Neural cell (in vitro differentiated cells): ENCODE data around the gene TAF1C. TPM values are rescaled to one million over a fixed set of nuclear protein-coding genes. Genes with fewer than 3 reads are reported as not detected.

Source experiments
- H2AFZ ChIP-seq: fragments of 200-600, 300-800 bp; sonication (generic), shearing (Covaris generic); 2 replicates; pipeline ENCODE4 v1.6.0; 2014; ENCODE audit warnings: low read depth, mild to moderate bottlenecking, antibody characterized with exemption, low read length, moderate library complexity
- H3F3A ChIP-seq: fragments of 200-600 bp; shearing (Covaris generic); 2 replicates; pipeline ENCODE4 v1.6.1; 2016; ENCODE audit warnings: mild to moderate bottlenecking, moderate library complexity, mixed read lengths, antibody characterized with exemption, low read length; ENCODE audit not compliant: insufficient read depth, poor library complexity, severe bottlenecking
- H3K27ac ChIP-seq: fragments of 200-600, 300-800 bp; sonication (generic), shearing (Covaris generic); 2 replicates; pipeline ENCODE4 v1.5.1; 2014; ENCODE audit warnings: mild to moderate bottlenecking, low read length, moderate library complexity
- H3K27me3 ChIP-seq: fragments of 300-800, 200-600 bp; sonication (generic), shearing (Covaris generic); 2 replicates; pipeline ENCODE4 v1.6.0; 2014; ENCODE audit warnings: mild to moderate bottlenecking, low read depth, low read length, moderate library complexity; ENCODE audit not compliant: insufficient read depth
- H3K36me3 ChIP-seq: fragments of 300-800, 200-600 bp; sonication (generic), shearing (Covaris generic); 2 replicates; pipeline ENCODE4 v1.5.1; 2014; ENCODE audit warnings: mild to moderate bottlenecking, antibody characterized with exemption, low read length, moderate library complexity; ENCODE audit not compliant: insufficient read depth
- H3K4me2 ChIP-seq: fragments of 300-800, 200-600 bp; sonication (generic), shearing (Covaris generic); 2 replicates; pipeline ENCODE4 v1.6.0; 2014; ENCODE audit warnings: mild to moderate bottlenecking, low read length
- H3K4me3 ChIP-seq: fragments of 300-800, 200-600 bp; sonication (generic), shearing (Covaris generic); 2 replicates; pipeline ENCODE4 v1.5.1; 2014; ENCODE audit warnings: mild to moderate bottlenecking, low read length, moderate library complexity
- H3K79me2 ChIP-seq: fragments of 200-600 bp; shearing (Covaris generic); replicated peaks from 2 replicates; pipeline ENCODE4 v1.6.0; 2014; ENCODE audit warnings: mild to moderate bottlenecking, low read length, moderate library complexity; ENCODE audit not compliant: insufficient read depth
- H3K9ac ChIP-seq: fragments of 300-800, 200-600 bp; sonication (generic), shearing (Covaris generic); 2 replicates; pipeline ENCODE4 v1.6.1; 2016; ENCODE audit warnings: mild to moderate bottlenecking, low read length, mixed read lengths
- H3K9me2 ChIP-seq: fragments of 200-600 bp; shearing (Covaris generic); 2 replicates; pipeline ENCODE4 v1.6.1; 2016; ENCODE audit warnings: mild to moderate bottlenecking, low read length, mixed read lengths; ENCODE audit not compliant: insufficient read depth
- H3K9me3 ChIP-seq: fragments of 200-600, 300-800 bp; sonication (generic), shearing (Covaris generic); 2 replicates; pipeline ENCODE4 v1.6.1; 2016; ENCODE audit warnings: mild to moderate bottlenecking, mixed run types, low read length, moderate library complexity, mixed read lengths
- H4K20me1 ChIP-seq: fragments of 200-600 bp; shearing (Covaris generic); 2 replicates; pipeline ENCODE4 v1.6.1; 2016; ENCODE audit warnings: mild to moderate bottlenecking, mixed run types; ENCODE audit not compliant: insufficient read depth
- EP300 ChIP-seq: fragments of 450-650 bp; conservative IDR thresholded peaks from 2 replicates; pipeline ENCODE4 v1.6.1; 2014; ENCODE audit warnings: antibody characterized with exemption, mild to moderate bottlenecking, moderate library complexity; ENCODE audit not compliant: poor library complexity, severe bottlenecking
- EZH2 ChIP-seq: fragments of 200-600, 300-800 bp; shearing (Covaris generic), sonication (generic); IDR thresholded peaks from 2 replicates; pipeline ENCODE4 v1.6.1; 2014; ENCODE audit warnings: antibody characterized with exemption, low read length, borderline replicate concordance, mild to moderate bottlenecking; ENCODE audit not compliant: insufficient read depth, poor library complexity, severe bottlenecking
- MXI1 ChIP-seq: fragments of 450-650 bp; conservative IDR thresholded peaks from 2 replicates; pipeline ENCODE4 v1.6.1; 2014; ENCODE audit warnings: antibody characterized with exemption, mild to moderate bottlenecking; ENCODE audit not compliant: poor library complexity, severe bottlenecking
- POLR2AphosphoS5 ChIP-seq: IDR thresholded peaks from 2 replicates; pipeline ENCODE4 v1.6.1; 2012
- RAD21 ChIP-seq: fragments of 450-650 bp; conservative IDR thresholded peaks from 2 replicates; pipeline ENCODE4 v1.6.1; 2014; ENCODE audit warnings: antibody characterized with exemption, mild to moderate bottlenecking, moderate library complexity
- SMC3 ChIP-seq: fragments of 450-650 bp; conservative IDR thresholded peaks from 2 replicates; pipeline ENCODE4 v1.6.1; 2014; ENCODE audit warnings: antibody characterized with exemption, mild to moderate bottlenecking, moderate library complexity; ENCODE audit not compliant: poor library complexity
- TAF1 ChIP-seq: IDR thresholded peaks from 2 replicates; pipeline ENCODE4 v1.6.1; 2012; ENCODE audit warnings: low read depth
- polyA plus RNA-seq: library from polyadenylated mRNA; depleted of rRNA; stranded (reverse); fragments of >200 nt; gene quantifications from 2 replicates; pipeline ENCODE4 v1.2.3, GENCODE V29; 2014
- TF ChIP-seq, protein P1 (sequence below): IDR thresholded peaks from 2 replicates; pipeline ENCODE4 v1.6.1; 2012; ENCODE audit warnings: borderline replicate concordance
- TF ChIP-seq, protein P2 (sequence below): fragments of 450-650 bp; IDR thresholded peaks from 2 replicates; pipeline ENCODE4 v1.5.1; 2014; ENCODE audit warnings: antibody characterized with exemption, mild to moderate bottlenecking, moderate library complexity; ENCODE audit not compliant: poor library complexity, severe bottlenecking

The TAF1C gene
- polyA plus RNA-seq, 1 donor from 2014 or later = 25.5 TPM

DNA sequence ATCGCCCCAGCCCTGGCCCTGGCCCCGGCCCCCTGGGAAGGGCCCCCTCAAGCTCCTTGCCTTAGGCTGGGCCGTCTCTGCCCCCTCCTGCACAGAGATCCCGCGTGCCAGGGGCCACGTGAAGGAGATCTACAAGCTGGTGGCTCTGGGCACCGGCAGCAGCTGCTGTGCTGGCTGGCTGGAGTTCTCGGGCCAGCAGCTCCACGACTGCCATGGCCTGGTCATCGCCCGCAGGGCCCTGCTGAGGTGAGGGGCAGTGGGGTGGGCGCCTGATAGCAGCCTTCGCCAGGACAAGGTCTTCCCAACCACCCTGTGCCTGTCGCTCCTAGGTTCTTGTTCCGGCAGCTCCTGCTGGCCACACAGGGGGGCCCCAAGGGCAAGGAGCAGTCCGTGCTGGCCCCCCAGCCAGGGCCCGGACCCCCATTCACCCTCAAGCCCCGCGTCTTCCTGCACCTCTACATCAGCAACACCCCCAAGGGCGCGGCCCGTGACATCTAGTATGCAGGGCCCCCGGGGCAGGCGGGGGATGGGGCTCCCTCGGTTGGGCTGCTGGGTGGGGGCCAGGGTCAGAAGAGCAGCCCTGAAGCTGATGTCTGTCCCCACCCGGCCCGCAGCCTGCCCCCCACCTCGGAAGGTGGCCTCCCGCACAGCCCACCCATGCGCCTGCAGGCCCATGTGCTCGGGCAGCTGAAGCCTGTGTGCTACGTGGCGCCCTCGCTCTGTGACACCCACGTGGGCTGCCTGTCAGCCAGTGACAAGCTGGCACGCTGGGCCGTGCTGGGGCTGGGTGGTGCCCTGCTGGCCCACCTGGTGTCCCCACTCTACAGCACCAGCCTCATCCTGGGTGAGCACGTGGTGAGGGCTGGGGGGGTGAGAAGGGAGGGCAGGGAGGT lies 8.6 kb upstream of the TAF1C start:
- H3K9me2 ChIP-seq = no peaks in the 10 kb centered on the region
- no peaks in the 10 kb centered on the region for H3K36me3 ChIP-seq
- no peak overlapping the region for H3K4me3 ChIP-seq
- H3K27ac ChIP-seq = no peak overlapping the region
- H3F3A ChIP-seq = no peaks in the 10 kb centered on the region
- no peaks in the 10 kb centered on the region for H3K9me3 ChIP-seq
- TF ChIP-seq MXI1 = no peak
- no peak for TF ChIP-seq TAF1
- H3K79me2 ChIP-seq = no peaks in the 10 kb centered on the region
- H3K27me3 ChIP-seq = no peaks in the 10 kb centered on the region
- H2AFZ ChIP-seq = no peak overlapping the region
- H3K4me2 ChIP-seq = no peak overlapping the region
- no peak overlapping the region for H3K9ac ChIP-seq
- H4K20me1 ChIP-seq = no peaks in the 10 kb centered on the region

DNA sequence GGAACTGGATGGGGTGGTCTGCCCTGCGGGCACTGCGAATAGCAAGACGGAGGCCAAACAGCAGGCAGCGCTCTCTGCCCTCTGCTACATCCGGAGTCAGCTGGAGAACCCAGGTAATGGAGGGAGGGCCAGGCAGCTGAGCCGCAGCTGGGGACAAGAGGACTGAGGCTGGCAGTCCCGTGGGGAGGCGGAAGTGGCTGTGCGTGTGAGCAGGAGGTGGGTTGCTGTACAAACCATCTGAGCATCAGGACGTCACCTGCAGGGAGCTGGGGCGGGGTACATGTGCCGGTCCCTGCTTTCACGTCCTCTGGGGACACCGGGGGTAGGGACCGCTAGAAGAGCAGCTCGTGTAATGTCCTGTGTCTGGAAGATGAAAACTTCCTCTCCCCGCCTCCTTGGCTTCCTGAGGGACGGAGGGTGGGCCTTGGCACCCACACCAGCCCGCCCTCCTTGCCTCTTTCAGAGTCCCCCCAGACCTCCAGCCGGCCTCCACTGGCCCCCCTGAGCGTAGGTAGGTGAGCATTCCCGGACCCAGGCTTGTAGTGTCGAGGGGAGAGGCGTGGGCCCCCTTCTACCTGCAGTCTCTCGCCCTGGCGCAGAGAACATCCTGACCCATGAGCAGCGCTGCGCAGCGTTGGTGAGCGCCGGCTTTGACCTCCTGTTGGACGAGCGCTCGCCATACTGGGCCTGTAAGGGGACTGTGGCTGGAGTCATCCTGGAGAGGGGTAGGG lies 7.8 kb upstream of the TAF1C start:
- H3K9me3 ChIP-seq = no peaks in the 10 kb centered on the region
- no peak overlapping the region for H3K27ac ChIP-seq
- H3K27me3 ChIP-seq = no peaks in the 10 kb centered on the region
- no peak overlapping the region for H2AFZ ChIP-seq
- H4K20me1 ChIP-seq = no peaks in the 10 kb centered on the region
- no peaks in the 10 kb centered on the region for H3K79me2 ChIP-seq
- H3K9me2 ChIP-seq = no peaks in the 10 kb centered on the region
- H3K9ac ChIP-seq = no peak overlapping the region
- TF ChIP-seq EZH2 (no peak), MXI1 (no peak), RAD21 (no peak), TAF1 (no peak), SMC3 (no peak), POLR2AphosphoS5 (no peak), EP300 (no peak)
- TF ChIP-seq, protein P1, sequence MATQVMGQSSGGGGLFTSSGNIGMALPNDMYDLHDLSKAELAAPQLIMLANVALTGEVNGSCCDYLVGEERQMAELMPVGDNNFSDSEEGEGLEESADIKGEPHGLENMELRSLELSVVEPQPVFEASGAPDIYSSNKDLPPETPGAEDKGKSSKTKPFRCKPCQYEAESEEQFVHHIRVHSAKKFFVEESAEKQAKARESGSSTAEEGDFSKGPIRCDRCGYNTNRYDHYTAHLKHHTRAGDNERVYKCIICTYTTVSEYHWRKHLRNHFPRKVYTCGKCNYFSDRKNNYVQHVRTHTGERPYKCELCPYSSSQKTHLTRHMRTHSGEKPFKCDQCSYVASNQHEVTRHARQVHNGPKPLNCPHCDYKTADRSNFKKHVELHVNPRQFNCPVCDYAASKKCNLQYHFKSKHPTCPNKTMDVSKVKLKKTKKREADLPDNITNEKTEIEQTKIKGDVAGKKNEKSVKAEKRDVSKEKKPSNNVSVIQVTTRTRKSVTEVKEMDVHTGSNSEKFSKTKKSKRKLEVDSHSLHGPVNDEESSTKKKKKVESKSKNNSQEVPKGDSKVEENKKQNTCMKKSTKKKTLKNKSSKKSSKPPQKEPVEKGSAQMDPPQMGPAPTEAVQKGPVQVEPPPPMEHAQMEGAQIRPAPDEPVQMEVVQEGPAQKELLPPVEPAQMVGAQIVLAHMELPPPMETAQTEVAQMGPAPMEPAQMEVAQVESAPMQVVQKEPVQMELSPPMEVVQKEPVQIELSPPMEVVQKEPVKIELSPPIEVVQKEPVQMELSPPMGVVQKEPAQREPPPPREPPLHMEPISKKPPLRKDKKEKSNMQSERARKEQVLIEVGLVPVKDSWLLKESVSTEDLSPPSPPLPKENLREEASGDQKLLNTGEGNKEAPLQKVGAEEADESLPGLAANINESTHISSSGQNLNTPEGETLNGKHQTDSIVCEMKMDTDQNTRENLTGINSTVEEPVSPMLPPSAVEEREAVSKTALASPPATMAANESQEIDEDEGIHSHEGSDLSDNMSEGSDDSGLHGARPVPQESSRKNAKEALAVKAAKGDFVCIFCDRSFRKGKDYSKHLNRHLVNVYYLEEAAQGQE = no peak
- TF ChIP-seq, protein P2, sequence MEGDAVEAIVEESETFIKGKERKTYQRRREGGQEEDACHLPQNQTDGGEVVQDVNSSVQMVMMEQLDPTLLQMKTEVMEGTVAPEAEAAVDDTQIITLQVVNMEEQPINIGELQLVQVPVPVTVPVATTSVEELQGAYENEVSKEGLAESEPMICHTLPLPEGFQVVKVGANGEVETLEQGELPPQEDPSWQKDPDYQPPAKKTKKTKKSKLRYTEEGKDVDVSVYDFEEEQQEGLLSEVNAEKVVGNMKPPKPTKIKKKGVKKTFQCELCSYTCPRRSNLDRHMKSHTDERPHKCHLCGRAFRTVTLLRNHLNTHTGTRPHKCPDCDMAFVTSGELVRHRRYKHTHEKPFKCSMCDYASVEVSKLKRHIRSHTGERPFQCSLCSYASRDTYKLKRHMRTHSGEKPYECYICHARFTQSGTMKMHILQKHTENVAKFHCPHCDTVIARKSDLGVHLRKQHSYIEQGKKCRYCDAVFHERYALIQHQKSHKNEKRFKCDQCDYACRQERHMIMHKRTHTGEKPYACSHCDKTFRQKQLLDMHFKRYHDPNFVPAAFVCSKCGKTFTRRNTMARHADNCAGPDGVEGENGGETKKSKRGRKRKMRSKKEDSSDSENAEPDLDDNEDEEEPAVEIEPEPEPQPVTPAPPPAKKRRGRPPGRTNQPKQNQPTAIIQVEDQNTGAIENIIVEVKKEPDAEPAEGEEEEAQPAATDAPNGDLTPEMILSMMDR = no peak
- H3K4me2 ChIP-seq = no peak overlapping the region
- H3K4me3 ChIP-seq = no peak overlapping the region
- H3K36me3 ChIP-seq = no peaks in the 10 kb centered on the region
- no peaks in the 10 kb centered on the region for H3F3A ChIP-seq
